Stimulated activated memory B cell treated with anti-CD40 and anti-IgM and Interleukin-4, amounts not matched to agents 10 μg/mL and 1 μg/mL and 100 μg/mL, for 72 hours (primary cell): ENCODE measurements around the gene GJC2.

Experiments
- ATAC-seq: fragments of 150-1000 bp; cut with Tn5 transposase; 2 replicates; pipeline ENCODE4 v1.10.0; 2021
- H3K27ac Mint-ChIP-seq: one replicate; pipeline ENCODE4 v1.8.0; 2022; ENCODE audit warnings: mild to moderate bottlenecking, mixed read lengths
- H3K27me3 Mint-ChIP-seq: one replicate; pipeline ENCODE4 v1.8.0; 2022; ENCODE audit warnings: mixed read lengths
- H3K36me3 Mint-ChIP-seq: one replicate; pipeline ENCODE4 v1.8.0; 2022; ENCODE audit warnings: mixed read lengths
- H3K4me1 Mint-ChIP-seq: one replicate; pipeline ENCODE4 v1.8.0; 2022; ENCODE audit warnings: mixed read lengths
- H3K4me3 Mint-ChIP-seq: one replicate; pipeline ENCODE4 v1.8.0; 2022; ENCODE audit warnings: mild to moderate bottlenecking, moderate library complexity, mixed read lengths
- H3K9me3 Mint-ChIP-seq: one replicate; pipeline ENCODE4 v1.8.0; 2022; ENCODE audit warnings: mixed read lengths

The GJC2 gene

GRCh38 chr1:228149406-228150119 is at the start of gene GJC2:
TSS of gene GJC2 (plus strand) at chr1:228149930. CDS start at chr1:228157759, 7,829 bp downstream.
- no peaks in the 10 kb centered on the region for H3K36me3 Mint-ChIP-seq
- no peak within 1 kb of the TSS for H3K4me3 Mint-ChIP-seq
- ATAC-seq = no peak
- H3K27me3 Mint-ChIP-seq = no peaks in the 10 kb centered on the region
- no peaks in the 10 kb centered on the region for H3K9me3 Mint-ChIP-seq
- H3K27ac Mint-ChIP-seq = no peak within 1 kb of the TSS
- peaks cover 5% of the 10 kb centered on the region for H3K4me1 Mint-ChIP-seq

- Mint-ChIP-seq H3K9me3 (no peaks in the 10 kb centered on the region), H3K4me1 (peaks cover 44% of the 10 kb centered on the region), H3K27me3 (no peaks in the 10 kb centered on the region), H3K27ac (peak overlapping the region; percentile 30), H3K36me3 (peaks cover 23% of the 10 kb centered on the region), H3K4me3 (peak overlapping the region; percentile 86)
- no peak for ATAC-seq
These were observed 48.7 kb upstream of the GJC2 start for GRCh38 chr1:228100822-228101613.

GRCh38 chr1:228101614-228101993 is 48.1 kb upstream of the GJC2 start:
- Mint-ChIP-seq H3K9me3 (no peaks in the 10 kb centered on the region), H3K36me3 (peaks cover 23% of the 10 kb centered on the region), H3K27me3 (no peaks in the 10 kb centered on the region), H3K27ac (peak overlapping the region; percentile 85), H3K4me1 (peaks cover 40% of the 10 kb centered on the region), H3K4me3 (peak overlapping the region; percentile 86)
- no peak for ATAC-seq

- Mint-ChIP-seq H3K4me1 (peaks cover 38% of the 10 kb centered on the region), H3K36me3 (peaks cover 28% of the 10 kb centered on the region), H3K4me3 (peak overlapping the region; percentile 86), H3K9me3 (no peaks in the 10 kb centered on the region), H3K27me3 (no peaks in the 10 kb centered on the region), H3K27ac (peak overlapping the region; percentile 85)
- ATAC-seq = peak; percentile 44
These were observed 47.5 kb upstream of the GJC2 start for GRCh38 chr1:228101994-228102790.

- Mint-ChIP-seq H3K27ac (peak within 1 kb of the TSS; percentile 85), H3K27me3 (no peaks in the 10 kb centered on the region), H3K9me3 (no peaks in the 10 kb centered on the region), H3K4me1 (peaks cover 45% of the 10 kb centered on the region), H3K4me3 (peak within 1 kb of the TSS; percentile 86), H3K36me3 (peaks cover 22% of the 10 kb centered on the region)
- peak; percentile 91 for ATAC-seq
These were observed 46.7 kb upstream of the GJC2 start, which contains the start of gene C1orf35 for GRCh38 chr1:228102791-228103620. TSS of gene C1orf35 (minus strand) at chr1:228103325. CDS start at chr1:228103227, 98 bp downstream.

- Mint-ChIP-seq H3K27ac (peak overlapping the region; percentile 18), H3K36me3 (peaks cover 9% of the 10 kb centered on the region), H3K27me3 (no peaks in the 10 kb centered on the region), H3K9me3 (no peaks in the 10 kb centered on the region), H3K4me3 (peak overlapping the region; percentile 86), H3K4me1 (peaks cover 55% of the 10 kb centered on the region)
- ATAC-seq = no peak
These were observed 45.0 kb upstream of the GJC2 start for GRCh38 chr1:228104526-228105269.

- H3K9me3 Mint-ChIP-seq = no peaks in the 10 kb centered on the region
- peaks cover 60% of the 10 kb centered on the region for H3K4me1 Mint-ChIP-seq
- H3K4me3 Mint-ChIP-seq = no peak overlapping the region
These were observed 44.3 kb upstream of the GJC2 start for GRCh38 chr1:228105270-228105995.

GRCh38 chr1:228105996-228106799 is 43.5 kb upstream of the GJC2 start:
- H3K9me3 Mint-ChIP-seq = no peaks in the 10 kb centered on the region
- no peaks in the 10 kb centered on the region for H3K27me3 Mint-ChIP-seq
- no peak overlapping the region for H3K4me3 Mint-ChIP-seq
- H3K36me3 Mint-ChIP-seq = peaks cover 9% of the 10 kb centered on the region
- no peak overlapping the region for H3K27ac Mint-ChIP-seq
- peaks cover 56% of the 10 kb centered on the region for H3K4me1 Mint-ChIP-seq
- ATAC-seq = no peak

More at GRCh38 chr1:228105270-228105995, 44.3 kb upstream of the GJC2 start:
- H3K27me3 Mint-ChIP-seq = no peaks in the 10 kb centered on the region
- ATAC-seq = no peak
- H3K27ac Mint-ChIP-seq = no peak overlapping the region
- H3K36me3 Mint-ChIP-seq = peaks cover 9% of the 10 kb centered on the region

- H3K36me3 Mint-ChIP-seq = peaks cover 9% of the 10 kb centered on the region
- no peak overlapping the region for H3K27ac Mint-ChIP-seq
- ATAC-seq = no peak
- H3K4me1 Mint-ChIP-seq = peaks cover 50% of the 10 kb centered on the region
- no peak overlapping the region for H3K4me3 Mint-ChIP-seq
- no peaks in the 10 kb centered on the region for H3K27me3 Mint-ChIP-seq
- H3K9me3 Mint-ChIP-seq = no peaks in the 10 kb centered on the region
These were observed 43.0 kb upstream of the GJC2 start for GRCh38 chr1:228106800-228107054.

GRCh38 chr1:228107636-228108035 is 42.1 kb upstream of the GJC2 start:
- Mint-ChIP-seq H3K4me3 (peak overlapping the region; percentile 89), H3K27ac (peak overlapping the region; percentile 91), H3K4me1 (peaks cover 48% of the 10 kb centered on the region), H3K36me3 (peaks cover 9% of the 10 kb centered on the region), H3K9me3 (no peaks in the 10 kb centered on the region), H3K27me3 (no peaks in the 10 kb centered on the region)
- no peak for ATAC-seq

- Mint-ChIP-seq H3K27me3 (no peaks in the 10 kb centered on the region), H3K4me3 (peak overlapping the region; percentile 89), H3K36me3 (peaks cover 9% of the 10 kb centered on the region), H3K4me1 (peaks cover 48% of the 10 kb centered on the region), H3K27ac (peak overlapping the region; percentile 91), H3K9me3 (no peaks in the 10 kb centered on the region)
- no peak for ATAC-seq
These were observed 41.6 kb upstream of the GJC2 start for GRCh38 chr1:228108055-228108690.

- ATAC-seq = no peak
- Mint-ChIP-seq H3K36me3 (peaks cover 9% of the 10 kb centered on the region), H3K27me3 (no peaks in the 10 kb centered on the region), H3K4me1 (peaks cover 44% of the 10 kb centered on the region), H3K9me3 (no peaks in the 10 kb centered on the region), H3K4me3 (peak overlapping the region; percentile 89), H3K27ac (peak overlapping the region; percentile 91)
These were observed 41.0 kb upstream of the GJC2 start for GRCh38 chr1:228108742-228109072.
